H1 (cell line): Measurements from ENCODE around the gene STAC2. TPM values are rescaled to one million over a fixed set of nuclear protein-coding genes. Genes with fewer than 3 reads are reported as not detected.

Source experiments
- CHD7 ChIP-seq: fragments of 300-600 bp; sonication (generic); IDR thresholded peaks from 2 replicates; pipeline ENCODE4 v1.7.1; 2012; ENCODE audit warnings: low read length, moderate library complexity, mild to moderate bottlenecking, inconsistent platforms; ENCODE audit not compliant: insufficient replicate concordance
- CREB1 ChIP-seq: IDR thresholded peaks from 2 replicates; pipeline ENCODE4 v1.6.1; 2012; ENCODE audit warnings: inconsistent platforms
- JUN ChIP-seq: IDR thresholded peaks from 2 replicates; pipeline ENCODE4 v1.6.1; 2011; ENCODE audit warnings: low read depth, mild to moderate bottlenecking, improper control_type of control experiment, low read length
- KDM5A ChIP-seq: fragments of 200-600 bp; IDR thresholded peaks from 2 replicates; pipeline ENCODE4 v1.7.1; 2012; ENCODE audit warnings: mild to moderate bottlenecking, low read length, inconsistent platforms, mixed read lengths
- POLR2A ChIP-seq, 2 experiments: IDR thresholded peaks; 1 replicate in 1 of 2; 2 replicates in 1 of 2; pipeline ENCODE4 v1.6.1; 2011; ENCODE audit warnings: low read depth in 2 of 2, low read length in 2 of 2, mild to moderate bottlenecking in 2 of 2; ENCODE audit errors: control extremely low read depth in 1 of 2
- POU5F1 ChIP-seq: IDR thresholded peaks from 2 replicates; pipeline ENCODE4 v1.6.1; 2011; ENCODE audit warnings: low read depth, mild to moderate bottlenecking, low read length, moderate library complexity
- RBBP5 ChIP-seq: IDR thresholded peaks from 2 replicates; pipeline ENCODE4 v1.7.1; 2012; ENCODE audit warnings: low read depth, mild to moderate bottlenecking, inconsistent platforms, low read length, moderate library complexity, borderline replicate concordance
- SP1 ChIP-seq: IDR thresholded peaks from 2 replicates; pipeline ENCODE4 v1.6.1; 2011; ENCODE audit warnings: low read depth, low read length
- polyA plus RNA-seq, 7 experiments: library from polyadenylated mRNA; depleted of rRNA in 3 of 7; stranded (reverse) in 5 of 7; unstranded in 2 of 7; fragments of >200 nt in 5 of 7; fragments of 200-250 nt in 2 of 7; gene quantifications; 1 replicate in 5 of 7; 2 replicates in 1 of 7; 4 replicates in 1 of 7; pipeline versions ENCODE4 v1.2.1 to v1.2.3, GENCODE V29; 2011 to 2013; ENCODE audit warnings: missing spikeins in 2 of 7, mixed read lengths in 2 of 7
- total RNA-seq: library from RNA; stranded (reverse); fragmentation: NEBNext Ultra II Directional; extraction: Animal tissue kit (Norgen Biotek cat#: 25700); gene quantifications from 2 replicates; pipeline ENCODE4 v1.2.1, GENCODE V29; 2021

Gene STAC2
- total and polyA plus RNA-seq, 2 of the 8 experiments (the other 6 are each of a cell fraction or from before 2014, with no cell fraction given): 1.5 to 6.0 TPM

GRCh38 chr17:39237586-39237985, 11.8 kb upstream of the STAC2 start (continued):
- TF ChIP-seq POU5F1 (no peak), CHD7 (no peak), JUN (no peak), SP1 (no peak), RBBP5 (no peak), KDM5A (no peak), POLR2A (IDR thresholded peaks at IDR 0.05; ENCODE audit: control extremely low read depth in 1 of 2, low read depth in 2 of 2, low read length in 2 of 2) (no peak), CREB1 (no peak)
